ENCODE measurements around the gene TMEM186. TPM values are rescaled to one million over a fixed set of nuclear protein-coding genes. Genes with fewer than 3 reads are reported as not detected.

TMEM186 gene
- total RNA-seq, 1 donor from 2014 or later, result 9.6 TPM

DNA sequence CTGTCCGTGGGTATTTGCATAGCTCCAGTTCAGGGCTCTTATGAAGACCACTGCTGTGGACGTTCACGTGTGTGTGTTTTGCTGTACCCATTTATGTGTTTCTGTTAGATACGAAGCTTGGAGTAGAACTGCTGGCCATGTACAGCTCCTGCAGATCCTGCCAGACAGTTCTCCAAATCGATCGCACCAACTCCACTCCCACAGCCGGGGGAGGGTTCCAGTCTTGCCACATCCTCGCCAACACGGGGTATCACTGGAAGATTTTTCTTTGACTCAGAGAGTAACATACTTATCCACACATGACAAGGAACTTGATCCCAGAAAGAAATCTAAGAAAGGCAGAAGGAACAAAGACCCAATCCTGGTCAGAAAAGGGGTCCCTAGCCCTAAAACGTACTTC lies 37.4 kb downstream of the TMEM186 start:
- H3K27me3 Mint-ChIP-seq (ENCODE audit: low read depth, unreplicated experiment), result no peaks in the 10 kb centered on the region
- no peak overlapping the region for H3K27ac Mint-ChIP-seq (ENCODE audit: unreplicated experiment)
- Histone ChIP-seq H3K4me1 (ENCODE audit: insufficient read depth, low read length) (no peaks in the 10 kb centered on the region), H3K9me3 (ENCODE audit: insufficient read depth, low read depth, low read length) (no peaks in the 10 kb centered on the region), H3K4me3 (ENCODE audit: insufficient read depth, low read depth, low read length) (no peak overlapping the region), H3K36me3 (ENCODE audit: insufficient read depth, low read length) (no peaks in the 10 kb centered on the region), H3K4me2 (ENCODE audit: low read length) (no peak overlapping the region), H3K9ac (ENCODE audit: low read length) (no peak overlapping the region), H2AFZ (ENCODE audit: low read depth, low read length) (no peak overlapping the region), H3K27me3 (ENCODE audit: insufficient read depth, low read length) (no peaks in the 10 kb centered on the region), H3K27ac (ENCODE audit: low read depth, low read length) (no peak overlapping the region), H4K20me1 (ENCODE audit: insufficient read depth, low read length) (no peaks in the 10 kb centered on the region), H3K79me2 (ENCODE audit: insufficient read depth, low read length) (no peaks in the 10 kb centered on the region)
- DNase-seq (ENCODE audit: low read depth) (no peak), FAIRE-seq (no peak)
- H3K4me1 Mint-ChIP-seq (ENCODE audit: low read depth, unreplicated experiment), result no peaks in the 10 kb centered on the region
- TF ChIP-seq EZH2 (IDR thresholded peaks at IDR 0.05; ENCODE audit: insufficient read depth, low read length) (no peak), CTCF (IDR thresholded peaks at IDR 0.05; ENCODE audit: insufficient read depth, low read depth, low read length) (no peak)
- H3K9me3 Mint-ChIP-seq (ENCODE audit: unreplicated experiment), result no peaks in the 10 kb centered on the region
- peaks cover 9% of the 10 kb centered on the region for H3K36me3 Mint-ChIP-seq (ENCODE audit: low read depth, unreplicated experiment)
- no peak overlapping the region for H3K4me3 Mint-ChIP-seq (ENCODE audit: unreplicated experiment)

- H3K9ac ChIP-seq (ENCODE audit: low read length), result no peak overlapping the region
- H2AFZ ChIP-seq (ENCODE audit: low read depth, low read length), result no peak overlapping the region
- no peak overlapping the region for H3K27ac ChIP-seq (ENCODE audit: low read depth, low read length)
- no peaks in the 10 kb centered on the region for H3K36me3 ChIP-seq (ENCODE audit: insufficient read depth, low read length)
- no peaks in the 10 kb centered on the region for H4K20me1 ChIP-seq (ENCODE audit: insufficient read depth, low read length)
- no peak overlapping the region for H3K4me2 ChIP-seq (ENCODE audit: low read length)
- H3K27me3 ChIP-seq (ENCODE audit: insufficient read depth, low read length), result no peaks in the 10 kb centered on the region
- no peak overlapping the region for H3K27ac Mint-ChIP-seq (ENCODE audit: unreplicated experiment)
- H3K36me3 Mint-ChIP-seq (ENCODE audit: low read depth, unreplicated experiment), result peaks cover 7% of the 10 kb centered on the region
- H3K27me3 Mint-ChIP-seq (ENCODE audit: low read depth, unreplicated experiment), result no peaks in the 10 kb centered on the region
- no peaks in the 10 kb centered on the region for H3K9me3 ChIP-seq (ENCODE audit: insufficient read depth, low read depth, low read length)
- H3K4me3 Mint-ChIP-seq (ENCODE audit: unreplicated experiment), result no peak overlapping the region
- FAIRE-seq (no peak), DNase-seq (ENCODE audit: low read depth) (no peak)
- no peaks in the 10 kb centered on the region for H3K4me1 Mint-ChIP-seq (ENCODE audit: low read depth, unreplicated experiment)
- TF ChIP-seq EZH2 (IDR thresholded peaks at IDR 0.05; ENCODE audit: insufficient read depth, low read length) (no peak), CTCF (IDR thresholded peaks at IDR 0.05; ENCODE audit: insufficient read depth, low read depth, low read length) (no peak)
- no peaks in the 10 kb centered on the region for H3K4me1 ChIP-seq (ENCODE audit: insufficient read depth, low read length)
- no peaks in the 10 kb centered on the region for H3K79me2 ChIP-seq (ENCODE audit: insufficient read depth, low read length)
- no peak overlapping the region for H3K4me3 ChIP-seq (ENCODE audit: insufficient read depth, low read depth, low read length)
- H3K9me3 Mint-ChIP-seq (ENCODE audit: unreplicated experiment), result no peaks in the 10 kb centered on the region
Observed at GRCh38 chr16:8758022-8758421, 39.4 kb downstream of the TMEM186 start.

GRCh38 chr16:8756755-8757154 lies 40.7 kb downstream of the TMEM186 start:
- Mint-ChIP-seq H3K27me3 (ENCODE audit: low read depth, unreplicated experiment) (no peaks in the 10 kb centered on the region), H3K27ac (ENCODE audit: unreplicated experiment) (no peak overlapping the region), H3K36me3 (ENCODE audit: low read depth, unreplicated experiment) (peaks cover 7% of the 10 kb centered on the region), H3K4me3 (ENCODE audit: unreplicated experiment) (no peak overlapping the region), H3K4me1 (ENCODE audit: low read depth, unreplicated experiment) (peaks cover 8% of the 10 kb centered on the region), H3K9me3 (ENCODE audit: unreplicated experiment) (peaks cover 2% of the 10 kb centered on the region)
- H3K9me3 ChIP-seq (ENCODE audit: insufficient read depth, low read depth, low read length), result no peaks in the 10 kb centered on the region
- H3K4me2 ChIP-seq (ENCODE audit: low read length), result no peak overlapping the region
- H3K27ac ChIP-seq (ENCODE audit: low read depth, low read length), result no peak overlapping the region
- H3K27me3 ChIP-seq (ENCODE audit: insufficient read depth, low read length), result no peaks in the 10 kb centered on the region
- FAIRE-seq (no peak), DNase-seq (ENCODE audit: low read depth) (no peak)
- H3K4me1 ChIP-seq (ENCODE audit: insufficient read depth, low read length), result peaks cover 3% of the 10 kb centered on the region
- H4K20me1 ChIP-seq (ENCODE audit: insufficient read depth, low read length), result peaks cover 3% of the 10 kb centered on the region
- H3K36me3 ChIP-seq (ENCODE audit: insufficient read depth, low read length), result no peaks in the 10 kb centered on the region
- no peak for TF ChIP-seq CTCF (IDR thresholded peaks at IDR 0.05; ENCODE audit: insufficient read depth, low read depth, low read length)
- TF ChIP-seq EZH2 (IDR thresholded peaks at IDR 0.05; ENCODE audit: insufficient read depth, low read length), result no peak
- H3K9ac ChIP-seq (ENCODE audit: low read length), result no peak overlapping the region
- H3K79me2 ChIP-seq (ENCODE audit: insufficient read depth, low read length), result no peaks in the 10 kb centered on the region
- no peak overlapping the region for H3K4me3 ChIP-seq (ENCODE audit: insufficient read depth, low read depth, low read length)
- no peak overlapping the region for H2AFZ ChIP-seq (ENCODE audit: low read depth, low read length)
